NB4 (cell line): Measurements from ENCODE around the gene MB21D2.

Experiments used
- MYC ChIP-seq: IDR thresholded peaks from 2 replicates; pipeline ENCODE4 v1.6.1; 2011; ENCODE audit warnings: low read depth, low read length
- POLR2A ChIP-seq: IDR thresholded peaks from 2 replicates; pipeline ENCODE4 v1.6.1; 2011; ENCODE audit warnings: mild to moderate bottlenecking; ENCODE audit not compliant: insufficient read length; ENCODE audit errors: extremely low read depth
- TF ChIP-seq, protein P1 (sequence below): IDR thresholded peaks from one replicate; pipeline ENCODE4 v1.5.1; 2012; ENCODE audit warnings: low read depth, low read length
- TF ChIP-seq, protein P2 (sequence below): IDR thresholded peaks from 2 replicates; pipeline ENCODE4 v1.6.1; 2011; ENCODE audit warnings: low read depth, low read length

DNA sequence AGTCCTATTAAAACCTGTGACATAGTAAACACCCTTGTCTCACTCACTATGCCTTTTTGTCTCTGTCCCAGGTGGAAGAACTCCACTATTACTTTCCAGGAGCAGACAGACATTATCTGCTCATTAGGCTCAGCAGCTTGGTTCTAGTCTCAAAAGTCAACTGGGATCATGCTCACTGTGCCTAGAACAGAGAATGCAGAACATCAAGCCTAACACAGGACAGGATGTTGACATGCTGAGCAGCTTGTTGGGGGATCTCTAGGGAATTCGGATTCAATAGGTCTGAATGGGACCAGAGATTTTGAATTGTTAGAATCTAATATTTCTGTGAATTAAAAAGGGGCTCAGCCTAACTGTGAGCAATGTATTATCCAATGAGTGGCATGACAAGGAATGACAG, 6.4 kb downstream of the MB21D2 start:
- TF ChIP-seq, protein P1, sequence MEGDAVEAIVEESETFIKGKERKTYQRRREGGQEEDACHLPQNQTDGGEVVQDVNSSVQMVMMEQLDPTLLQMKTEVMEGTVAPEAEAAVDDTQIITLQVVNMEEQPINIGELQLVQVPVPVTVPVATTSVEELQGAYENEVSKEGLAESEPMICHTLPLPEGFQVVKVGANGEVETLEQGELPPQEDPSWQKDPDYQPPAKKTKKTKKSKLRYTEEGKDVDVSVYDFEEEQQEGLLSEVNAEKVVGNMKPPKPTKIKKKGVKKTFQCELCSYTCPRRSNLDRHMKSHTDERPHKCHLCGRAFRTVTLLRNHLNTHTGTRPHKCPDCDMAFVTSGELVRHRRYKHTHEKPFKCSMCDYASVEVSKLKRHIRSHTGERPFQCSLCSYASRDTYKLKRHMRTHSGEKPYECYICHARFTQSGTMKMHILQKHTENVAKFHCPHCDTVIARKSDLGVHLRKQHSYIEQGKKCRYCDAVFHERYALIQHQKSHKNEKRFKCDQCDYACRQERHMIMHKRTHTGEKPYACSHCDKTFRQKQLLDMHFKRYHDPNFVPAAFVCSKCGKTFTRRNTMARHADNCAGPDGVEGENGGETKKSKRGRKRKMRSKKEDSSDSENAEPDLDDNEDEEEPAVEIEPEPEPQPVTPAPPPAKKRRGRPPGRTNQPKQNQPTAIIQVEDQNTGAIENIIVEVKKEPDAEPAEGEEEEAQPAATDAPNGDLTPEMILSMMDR, result no peak
- TF ChIP-seq, protein P2, sequence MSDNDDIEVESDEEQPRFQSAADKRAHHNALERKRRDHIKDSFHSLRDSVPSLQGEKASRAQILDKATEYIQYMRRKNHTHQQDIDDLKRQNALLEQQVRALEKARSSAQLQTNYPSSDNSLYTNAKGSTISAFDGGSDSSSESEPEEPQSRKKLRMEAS, result no peak
- no peak for TF ChIP-seq MYC
- TF ChIP-seq POLR2A, result no peak
